ENCODE measurements around the gene SERPINB1.
"Not testable (repeated sequence)": the region's sequence is repeated elsewhere in the genome, so short reads cannot be mapped to it uniquely, and the experiment has no call there.

SERPINB1 gene

GRCh38 chr6:2872423-2873358 is 31.0 kb upstream of the SERPINB1 start:
- no peaks in the 10 kb centered on the region for H3K9me3 Mint-ChIP-seq (ENCODE audit: low read depth)
- H3K4me3 Mint-ChIP-seq, result peak overlapping the region; percentile 53
- H3K27ac Mint-ChIP-seq, result peak overlapping the region; percentile 58
- H3K36me3 Mint-ChIP-seq, result peaks cover 5% of the 10 kb centered on the region
- no peaks in the 10 kb centered on the region for H3K27me3 Mint-ChIP-seq
- H3K4me1 Mint-ChIP-seq (ENCODE audit: low read depth), result peaks cover 54% of the 10 kb centered on the region

DNA sequence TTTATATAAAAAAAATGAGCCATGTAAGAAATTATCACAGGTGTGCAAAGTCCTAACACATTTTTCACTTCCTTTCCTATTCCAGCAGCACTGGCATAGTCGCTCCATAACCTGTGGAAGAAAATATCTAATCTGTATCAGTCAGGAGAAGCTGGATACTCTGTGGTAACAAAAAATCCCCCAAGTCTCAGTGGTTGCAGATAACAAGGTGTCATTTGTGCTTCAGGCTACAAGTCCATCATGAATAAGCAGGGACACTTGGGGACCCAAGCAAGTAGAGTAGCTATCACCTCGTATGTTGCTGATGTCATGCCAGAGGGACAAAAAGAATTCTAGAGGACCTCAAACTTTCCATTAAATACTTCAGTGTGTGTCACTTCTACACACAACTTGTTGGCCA is 30.3 kb upstream of the SERPINB1 start:
- H3K4me1 Mint-ChIP-seq (ENCODE audit: low read depth), result peaks cover 48% of the 10 kb centered on the region
- peaks cover 5% of the 10 kb centered on the region for H3K36me3 Mint-ChIP-seq
- no peaks in the 10 kb centered on the region for H3K27me3 Mint-ChIP-seq
- no peak overlapping the region for H3K27ac Mint-ChIP-seq
- no peaks in the 10 kb centered on the region for H3K9me3 Mint-ChIP-seq (ENCODE audit: low read depth)
- H3K4me3 Mint-ChIP-seq, result no peak overlapping the region

GRCh38 chr6:2871102-2871501 is 29.4 kb upstream of the SERPINB1 start:
- H3K27me3 Mint-ChIP-seq, result no peaks in the 10 kb centered on the region
- H3K9me3 Mint-ChIP-seq (ENCODE audit: low read depth), result no peaks in the 10 kb centered on the region
- peaks cover 5% of the 10 kb centered on the region for H3K36me3 Mint-ChIP-seq
- peaks cover 44% of the 10 kb centered on the region for H3K4me1 Mint-ChIP-seq (ENCODE audit: low read depth)
- H3K4me3 Mint-ChIP-seq, result no peak overlapping the region
- no peak overlapping the region for H3K27ac Mint-ChIP-seq

- Mint-ChIP-seq H3K36me3 (peaks cover 5% of the 10 kb centered on the region), H3K4me3 (no peak overlapping the region), H3K9me3 (ENCODE audit: low read depth) (no peaks in the 10 kb centered on the region), H3K27me3 (no peaks in the 10 kb centered on the region), H3K4me1 (ENCODE audit: low read depth) (peaks cover 47% of the 10 kb centered on the region), H3K27ac (no peak overlapping the region)
These were observed 28.5 kb upstream of the SERPINB1 start for GRCh38 chr6:2870046-2870636.

DNA sequence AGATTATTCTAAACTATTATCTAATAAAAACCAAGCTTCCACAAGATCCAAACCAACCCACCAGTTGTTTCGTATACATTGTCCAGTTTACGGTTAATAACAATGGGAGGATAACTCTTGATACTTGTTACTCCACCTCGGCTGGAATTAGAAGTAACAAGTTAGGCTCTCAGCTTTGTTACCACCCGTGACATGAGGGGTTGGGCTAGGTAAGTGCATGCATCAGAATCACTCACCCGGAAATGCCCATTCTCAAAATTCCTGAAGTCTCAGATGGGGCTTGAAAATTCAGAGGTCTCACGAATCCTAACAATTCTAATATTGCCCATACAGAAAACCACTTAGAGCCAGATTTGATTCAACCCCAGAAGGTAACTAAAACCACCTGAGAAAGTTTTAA is 27.0 kb upstream of the SERPINB1 start:
- Mint-ChIP-seq H3K27me3 (no peaks in the 10 kb centered on the region), H3K36me3 (peaks cover 5% of the 10 kb centered on the region), H3K9me3 (ENCODE audit: low read depth) (no peaks in the 10 kb centered on the region), H3K27ac (peak overlapping the region; percentile 46), H3K4me1 (ENCODE audit: low read depth) (peaks cover 45% of the 10 kb centered on the region), H3K4me3 (peak overlapping the region; percentile 4)

DNA sequence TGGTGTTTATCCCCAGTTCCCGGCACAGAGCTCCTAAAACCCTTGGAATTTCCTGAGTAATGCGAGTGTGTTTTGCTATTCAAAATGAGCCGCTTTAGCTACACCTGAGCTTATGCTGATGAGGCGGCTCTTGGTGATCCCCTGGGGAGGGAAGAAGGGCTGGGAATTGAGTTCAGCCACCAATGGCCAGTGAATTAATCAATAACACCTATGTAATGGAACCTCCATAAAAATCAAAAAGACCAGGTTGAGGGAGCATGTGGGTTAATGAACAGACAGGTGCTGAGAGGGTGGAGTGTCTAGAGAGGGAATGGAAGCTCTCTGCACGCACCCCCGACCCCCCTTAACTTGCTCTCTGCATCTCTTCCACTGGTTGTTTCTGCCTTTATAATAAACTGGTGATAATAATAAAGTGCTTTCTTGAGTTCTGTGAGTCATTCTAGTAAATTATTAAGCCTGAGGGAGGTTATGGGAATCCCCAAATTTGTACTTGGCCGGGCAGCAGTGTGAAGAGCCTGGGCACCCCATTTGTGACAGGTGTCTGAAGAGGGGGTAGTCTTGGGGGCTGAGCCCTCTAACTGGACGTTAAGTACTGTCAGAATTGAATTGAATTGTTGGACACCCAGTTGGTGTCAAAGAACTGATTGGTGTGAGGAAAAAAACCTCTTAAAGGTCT is 24.6 kb upstream of the SERPINB1 start:
- Mint-ChIP-seq H3K9me3 (ENCODE audit: low read depth) (peaks cover 4% of the 10 kb centered on the region), H3K4me3 (no peak overlapping the region), H3K36me3 (peaks cover under 1% of the 10 kb centered on the region), H3K27ac (no peak overlapping the region), H3K27me3 (no peaks in the 10 kb centered on the region), H3K4me1 (ENCODE audit: low read depth) (peaks cover 57% of the 10 kb centered on the region)

GRCh38 chr6:2865694-2866151 is 24.1 kb upstream of the SERPINB1 start:
- Mint-ChIP-seq H3K4me3 (no peak overlapping the region), H3K27ac (peak overlapping the region; percentile 5), H3K9me3 (ENCODE audit: low read depth) (peaks cover 4% of the 10 kb centered on the region), H3K27me3 (no peaks in the 10 kb centered on the region), H3K4me1 (ENCODE audit: low read depth) (peaks cover 63% of the 10 kb centered on the region), H3K36me3 (peaks cover 2% of the 10 kb centered on the region)

- Mint-ChIP-seq H3K9me3 (ENCODE audit: low read depth) (peaks cover 4% of the 10 kb centered on the region), H3K27me3 (no peaks in the 10 kb centered on the region), H3K4me1 (ENCODE audit: low read depth) (peaks cover 64% of the 10 kb centered on the region), H3K27ac (no peak overlapping the region), H3K4me3 (no peak overlapping the region), H3K36me3 (peaks cover 2% of the 10 kb centered on the region)
These were observed 23.6 kb upstream of the SERPINB1 start for GRCh38 chr6:2865270-2865669.

DNA sequence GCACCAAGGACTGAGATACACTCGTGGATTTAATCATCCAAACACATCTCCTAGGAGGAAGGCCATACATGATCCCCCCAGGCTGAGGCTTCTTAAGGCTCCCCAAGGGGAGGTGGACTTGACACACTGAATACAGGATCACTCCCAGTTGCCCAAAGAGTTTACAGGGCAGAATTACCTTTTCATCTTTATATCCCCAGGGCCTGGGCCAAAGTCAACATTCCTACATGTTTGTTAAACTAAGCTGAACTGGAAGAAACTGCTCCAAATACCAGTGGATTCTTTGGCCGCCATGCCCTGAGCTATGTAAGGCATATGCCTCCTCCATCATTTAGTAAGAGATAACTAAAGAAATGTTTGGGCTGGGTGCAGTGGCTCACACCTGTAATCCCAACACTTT is 22.2 kb upstream of the SERPINB1 start:
- H3K27me3 Mint-ChIP-seq, result no peaks in the 10 kb centered on the region
- H3K27ac Mint-ChIP-seq, result peak overlapping the region; percentile 75
- H3K9me3 Mint-ChIP-seq (ENCODE audit: low read depth), result peaks cover 4% of the 10 kb centered on the region
- peaks cover 2% of the 10 kb centered on the region for H3K36me3 Mint-ChIP-seq
- H3K4me1 Mint-ChIP-seq (ENCODE audit: low read depth), result peaks cover 65% of the 10 kb centered on the region
- H3K4me3 Mint-ChIP-seq, result no peak overlapping the region

GRCh38 chr6:2862712-2863181 is 21.1 kb upstream of the SERPINB1 start:
- H3K36me3 Mint-ChIP-seq, result peaks cover 2% of the 10 kb centered on the region
- peak overlapping the region; percentile 98 for H3K27ac Mint-ChIP-seq
- H3K27me3 Mint-ChIP-seq, result no peaks in the 10 kb centered on the region
- peaks cover 4% of the 10 kb centered on the region for H3K9me3 Mint-ChIP-seq (ENCODE audit: low read depth)
- H3K4me1 Mint-ChIP-seq (ENCODE audit: low read depth), result peaks cover 69% of the 10 kb centered on the region
- H3K4me3 Mint-ChIP-seq, result peak overlapping the region; percentile 79

- Mint-ChIP-seq H3K27ac (peak overlapping the region; percentile 98), H3K27me3 (no peaks in the 10 kb centered on the region), H3K4me1 (ENCODE audit: low read depth) (peaks cover 78% of the 10 kb centered on the region), H3K4me3 (peak overlapping the region; percentile 79), H3K9me3 (ENCODE audit: low read depth) (peaks cover 4% of the 10 kb centered on the region), H3K36me3 (peaks cover 2% of the 10 kb centered on the region)
These were observed 20.1 kb upstream of the SERPINB1 start for GRCh38 chr6:2861822-2862164.

DNA sequence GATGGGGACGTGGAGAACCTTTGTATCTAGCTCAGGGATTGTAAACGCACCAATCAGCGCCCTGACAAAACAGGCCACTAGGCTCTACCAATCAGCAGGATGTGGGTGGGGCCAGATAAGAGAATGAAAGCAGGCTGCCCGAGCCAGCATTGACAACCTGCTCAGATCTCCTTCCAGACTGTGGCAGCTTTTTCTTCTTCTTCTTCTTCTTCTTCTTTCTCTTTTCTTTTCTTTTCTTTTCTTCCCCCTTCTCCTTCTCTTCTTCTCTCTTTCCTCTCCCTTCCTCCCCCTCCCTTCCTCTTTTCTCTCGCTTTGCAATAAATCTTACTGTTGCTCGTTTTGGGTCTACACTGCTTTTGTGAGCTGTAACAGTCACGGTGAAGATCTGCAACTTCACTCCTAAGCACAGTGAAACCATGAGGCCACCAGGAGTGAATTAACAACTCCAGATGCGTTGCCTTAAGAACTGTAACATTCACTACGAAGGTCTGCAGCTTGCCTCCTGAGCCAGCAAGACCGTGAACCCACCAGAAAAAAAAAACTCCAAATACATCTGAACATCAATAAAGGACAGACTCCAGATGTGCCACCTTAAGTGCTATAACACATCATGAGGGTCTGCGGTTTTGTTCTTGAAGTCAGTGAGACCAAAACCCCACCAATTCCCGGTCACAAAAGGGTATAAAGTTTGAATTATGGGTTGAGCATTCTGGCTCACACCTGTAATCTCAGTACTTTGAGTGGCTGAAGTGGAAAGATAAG is 19.6 kb upstream of the SERPINB1 start:
- peaks cover 80% of the 10 kb centered on the region for H3K4me1 Mint-ChIP-seq (ENCODE audit: low read depth)
- peaks cover 4% of the 10 kb centered on the region for H3K9me3 Mint-ChIP-seq (ENCODE audit: low read depth)
- peak overlapping the region; percentile 79 for H3K4me3 Mint-ChIP-seq
- H3K27me3 Mint-ChIP-seq, result no peaks in the 10 kb centered on the region
- peaks cover 2% of the 10 kb centered on the region for H3K36me3 Mint-ChIP-seq
- H3K27ac Mint-ChIP-seq, result peak overlapping the region; percentile 98

- H3K27me3 Mint-ChIP-seq; H3K36me3 Mint-ChIP-seq; H3K9me3 Mint-ChIP-seq (ENCODE audit: low read depth): not testable (repeated sequence)
- H3K4me3 Mint-ChIP-seq, result peak overlapping the region; percentile 30
- H3K4me1 Mint-ChIP-seq (ENCODE audit: low read depth), result peaks cover 80% of the 10 kb centered on the region
- H3K27ac Mint-ChIP-seq, result peak overlapping the region; percentile 98
These were observed 19.0 kb upstream of the SERPINB1 start for GRCh38 chr6:2860706-2861059.

DNA sequence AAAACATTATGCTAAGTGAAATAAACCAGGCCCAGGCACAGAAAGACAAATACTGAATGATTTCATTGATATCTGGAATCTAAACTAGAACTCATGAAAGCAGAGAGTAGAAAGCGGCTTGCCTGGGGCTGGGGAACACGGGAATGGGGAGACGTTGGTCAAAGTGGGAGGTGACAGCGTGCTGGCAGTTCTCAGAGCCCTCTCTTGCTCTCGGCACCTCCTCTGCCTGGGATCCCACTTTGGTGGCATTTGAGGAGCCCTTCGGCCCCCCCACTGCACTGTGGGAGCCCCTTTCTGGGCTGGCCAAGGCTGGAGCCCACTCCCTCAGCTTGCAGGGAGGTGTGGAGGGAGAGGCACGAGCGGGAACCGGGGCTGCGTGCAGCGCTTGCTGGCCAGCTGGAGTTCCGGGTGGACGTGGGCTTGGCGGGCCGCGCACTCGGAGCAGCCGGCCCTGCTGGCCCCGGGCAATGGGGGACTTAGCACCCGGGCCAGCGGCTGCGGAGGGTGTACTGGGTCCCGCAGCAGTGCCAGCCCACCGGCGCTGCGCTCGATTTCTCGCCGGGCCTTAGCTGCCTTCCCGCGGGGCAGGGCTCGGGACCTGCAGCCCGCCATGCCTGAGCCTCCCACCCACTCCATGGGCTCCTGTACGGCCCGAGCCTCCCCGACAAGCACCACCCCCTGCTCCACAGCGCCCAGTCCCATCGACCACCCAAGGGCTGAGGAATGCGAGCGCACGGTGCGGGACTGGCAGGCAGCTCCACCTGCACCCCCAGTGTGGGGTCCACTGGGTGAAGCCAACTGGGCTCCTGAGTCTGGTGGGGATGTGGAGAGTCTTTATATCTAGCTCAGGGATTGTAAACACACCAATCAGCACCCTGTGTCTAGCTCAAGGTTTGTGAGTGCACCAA is 18.4 kb upstream of the SERPINB1 start:
- Mint-ChIP-seq H3K4me1 (ENCODE audit: low read depth) (peaks cover 85% of the 10 kb centered on the region), H3K27ac (peak overlapping the region; percentile 99), H3K4me3 (peak overlapping the region; percentile 93)
- not testable (repeated sequence) for H3K36me3 Mint-ChIP-seq; H3K27me3 Mint-ChIP-seq; H3K9me3 Mint-ChIP-seq (ENCODE audit: low read depth)

All from activated naive CD8-positive, alpha-beta T cell (primary cell).